ENCODE results near the gene REC8.
"Not testable (repeated sequence)": the region's sequence is repeated elsewhere in the genome, so short reads cannot be mapped to it uniquely, and the experiment has no call there.

Gene REC8

GRCh38 chr14:24183014-24183481 lies 11.2 kb downstream of the REC8 start:
- no peak for DNase-seq (ENCODE audit: low spot score)

- DNase-seq (ENCODE audit: low spot score) = no peak
Observed at GRCh38 chr14:24184104-24184970, 12.5 kb downstream of the REC8 start.

- no peak for DNase-seq (ENCODE audit: low spot score)
Observed at GRCh38 chr14:24185026-24185425, 13.1 kb downstream of the REC8 start.

- no peak for DNase-seq (ENCODE audit: low spot score)
Observed at GRCh38 chr14:24185741-24186140, 13.9 kb downstream of the REC8 start.

GRCh38 chr14:24186831-24187538 lies 15.1 kb downstream of the REC8 start:
- DNase-seq (ENCODE audit: low spot score) = no peak

- no peak for DNase-seq (ENCODE audit: low spot score)
Observed at GRCh38 chr14:24187539-24187915, 15.6 kb downstream of the REC8 start.

- peak; percentile 99 for DNase-seq (ENCODE audit: low spot score)
Observed at GRCh38 chr14:24188251-24189058, 16.6 kb downstream of the REC8 start, which contains the start of gene IPO4. IPO4 (minus strand) TSS chr14:24188816; CDS start chr14:24188787, 29 bp downstream.

GRCh38 chr14:24189059-24189375 lies 17.1 kb downstream of the REC8 start:
- DNase-seq (ENCODE audit: low spot score) = no peak

- no peak for DNase-seq (ENCODE audit: low spot score)
Observed at GRCh38 chr14:24189460-24189859, 17.6 kb downstream of the REC8 start.

- DNase-seq (ENCODE audit: low spot score) = no peak
Observed at GRCh38 chr14:24190416-24190815, 18.5 kb downstream of the REC8 start.

- no peak for DNase-seq (ENCODE audit: low spot score)
Observed at GRCh38 chr14:24192933-24193332, 21.1 kb downstream of the REC8 start.

- DNase-seq (ENCODE audit: low spot score) = no peak
Observed at GRCh38 chr14:24194186-24194872, 22.4 kb downstream of the REC8 start.

GRCh38 chr14:24194873-24195185 lies 22.9 kb downstream of the REC8 start:
- no peak for DNase-seq (ENCODE audit: low spot score)

GRCh38 chr14:24195186-24196070 lies 23.5 kb downstream of the REC8 start, which contains the start of gene TM9SF1:
TM9SF1 (minus strand) TSS chr14:24195441; CDS start chr14:24195019, 422 bp downstream.
- peak; percentile 91 for DNase-seq (ENCODE audit: low spot score)

- DNase-seq (ENCODE audit: low spot score) = peak; percentile 34
Observed at GRCh38 chr14:24196071-24197055, 24.5 kb downstream of the REC8 start.

- DNase-seq (ENCODE audit: low spot score) = no peak
Observed at GRCh38 chr14:24197056-24197450, 25.2 kb downstream of the REC8 start.

- DNase-seq (ENCODE audit: low spot score) = no peak
Observed at GRCh38 chr14:24198814-24199524, 27.1 kb downstream of the REC8 start.

- not testable (repeated sequence) for DNase-seq (ENCODE audit: low spot score)
Observed at GRCh38 chr14:24202538-24202937, 30.7 kb downstream of the REC8 start.
